Measurements from ENCODE around the gene SLC24A4. TPM values are rescaled to one million over a fixed set of nuclear protein-coding genes. Genes with fewer than 3 reads are reported as not detected.

The SLC24A4 gene
- total RNA-seq, 1 donor from 2014 or later: 0.26 TPM

GRCh38 chr14:92439537-92440344 is 116.8 kb downstream of the SLC24A4 start:
- TF ChIP-seq CTCF (conservative IDR thresholded peaks at IDR 0.05): no peak
- Mint-ChIP-seq H3K4me3 (no peak overlapping the region), H3K4me1 (no peaks in the 10 kb centered on the region), H3K36me3 (ENCODE audit: low read depth) (no peaks in the 10 kb centered on the region), H3K27ac (ENCODE audit: unreplicated experiment) (no peak overlapping the region), H3K9me3 (peaks cover 2% of the 10 kb centered on the region), H3K27me3 (ENCODE audit: low read depth) (no peaks in the 10 kb centered on the region)
- no peak for DNase-seq (ENCODE audit: low read depth, low spot score)

- no peaks in the 10 kb centered on the region for H3K4me1 Mint-ChIP-seq
- no peak for TF ChIP-seq CTCF (conservative IDR thresholded peaks at IDR 0.05)
- no peak for DNase-seq (ENCODE audit: low read depth, low spot score)
- H3K27me3 Mint-ChIP-seq (ENCODE audit: low read depth): no peaks in the 10 kb centered on the region
- no peak overlapping the region for H3K4me3 Mint-ChIP-seq
- no peaks in the 10 kb centered on the region for H3K36me3 Mint-ChIP-seq (ENCODE audit: low read depth)
- H3K9me3 Mint-ChIP-seq: peaks cover 2% of the 10 kb centered on the region
- no peak overlapping the region for H3K27ac Mint-ChIP-seq (ENCODE audit: unreplicated experiment)
These were observed 117.5 kb downstream of the SLC24A4 start for GRCh38 chr14:92440345-92441003.

- Mint-ChIP-seq H3K27me3 (ENCODE audit: low read depth) (no peaks in the 10 kb centered on the region), H3K9me3 (peaks cover 2% of the 10 kb centered on the region)
These were observed 119.0 kb downstream of the SLC24A4 start for GRCh38 chr14:92441751-92442504.

GRCh38 chr14:92443167-92443566 is 120.2 kb downstream of the SLC24A4 start:
- no peak for TF ChIP-seq CTCF (conservative IDR thresholded peaks at IDR 0.05)
- H3K36me3 Mint-ChIP-seq (ENCODE audit: low read depth): no peaks in the 10 kb centered on the region
- H3K27me3 Mint-ChIP-seq (ENCODE audit: low read depth): no peaks in the 10 kb centered on the region
- H3K4me3 Mint-ChIP-seq: no peak overlapping the region
- DNase-seq (ENCODE audit: low read depth, low spot score): no peak
- no peaks in the 10 kb centered on the region for H3K4me1 Mint-ChIP-seq
- no peaks in the 10 kb centered on the region for H3K9me3 Mint-ChIP-seq
- H3K27ac Mint-ChIP-seq (ENCODE audit: unreplicated experiment): peak overlapping the region; percentile 6

More at GRCh38 chr14:92441751-92442504, 119.0 kb downstream of the SLC24A4 start:
- no peaks in the 10 kb centered on the region for H3K4me1 Mint-ChIP-seq
- DNase-seq (ENCODE audit: low read depth, low spot score): no peak
- no peak for TF ChIP-seq CTCF (conservative IDR thresholded peaks at IDR 0.05)
- no peaks in the 10 kb centered on the region for H3K36me3 Mint-ChIP-seq (ENCODE audit: low read depth)
- no peak overlapping the region for H3K4me3 Mint-ChIP-seq
- peak overlapping the region; percentile 67 for H3K27ac Mint-ChIP-seq (ENCODE audit: unreplicated experiment)

GRCh38 chr14:92443741-92444140 is 120.8 kb downstream of the SLC24A4 start:
- Mint-ChIP-seq H3K27me3 (ENCODE audit: low read depth) (no peaks in the 10 kb centered on the region), H3K4me1 (no peaks in the 10 kb centered on the region), H3K9me3 (no peaks in the 10 kb centered on the region), H3K27ac (ENCODE audit: unreplicated experiment) (no peak overlapping the region), H3K4me3 (no peak overlapping the region), H3K36me3 (ENCODE audit: low read depth) (no peaks in the 10 kb centered on the region)
- no peak for TF ChIP-seq CTCF (conservative IDR thresholded peaks at IDR 0.05)
- DNase-seq (ENCODE audit: low read depth, low spot score): no peak
